GM19324 (cell line): Measurements from ENCODE around the gene RPUSD1.
"Not testable (repeated sequence)": the region's sequence is repeated elsewhere in the genome, so short reads cannot be mapped to it uniquely, and the experiment has no call there.

Source experiments
- ATAC-seq: cut with Tn5 transposase; IDR thresholded peaks from one replicate; pipeline ENCODE4 v1.9.1; 2021; ENCODE audit warnings: mild to moderate bottlenecking, moderate library complexity; ENCODE audit not compliant: unreplicated experiment, low FRiP score

RPUSD1 gene, protein sequence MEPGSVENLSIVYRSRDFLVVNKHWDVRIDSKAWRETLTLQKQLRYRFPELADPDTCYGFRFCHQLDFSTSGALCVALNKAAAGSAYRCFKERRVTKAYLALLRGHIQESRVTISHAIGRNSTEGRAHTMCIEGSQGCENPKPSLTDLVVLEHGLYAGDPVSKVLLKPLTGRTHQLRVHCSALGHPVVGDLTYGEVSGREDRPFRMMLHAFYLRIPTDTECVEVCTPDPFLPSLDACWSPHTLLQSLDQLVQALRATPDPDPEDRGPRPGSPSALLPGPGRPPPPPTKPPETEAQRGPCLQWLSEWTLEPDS

DNA sequence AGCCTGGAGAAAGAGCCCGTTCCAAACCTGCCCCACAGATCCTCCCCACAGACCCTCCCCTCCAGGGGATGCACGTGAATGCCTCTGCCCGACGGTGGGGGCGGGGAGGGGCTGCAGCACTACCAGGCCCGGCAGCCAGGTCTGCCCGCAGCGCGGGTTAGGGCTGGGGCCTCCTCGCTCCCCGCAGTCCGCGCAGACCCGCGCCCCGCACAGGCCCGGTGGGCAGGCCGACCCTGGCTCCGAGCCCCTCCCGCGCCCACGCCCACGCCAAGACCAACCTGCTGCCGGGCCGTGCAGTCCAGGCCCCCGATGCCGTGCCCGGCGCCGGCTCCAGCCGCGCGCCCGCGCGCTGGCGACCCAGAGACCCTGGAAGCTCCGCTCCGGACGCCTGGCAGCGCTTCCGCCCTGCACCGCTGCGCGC is at the start of gene RPUSD1:
Gene RPUSD1, minus strand, starts transcription at position 404 of the 421 bp plus-strand sequence. CDS start 644 bp downstream, outside the sequence.
- peak; percentile 30 for ATAC-seq

DNA sequence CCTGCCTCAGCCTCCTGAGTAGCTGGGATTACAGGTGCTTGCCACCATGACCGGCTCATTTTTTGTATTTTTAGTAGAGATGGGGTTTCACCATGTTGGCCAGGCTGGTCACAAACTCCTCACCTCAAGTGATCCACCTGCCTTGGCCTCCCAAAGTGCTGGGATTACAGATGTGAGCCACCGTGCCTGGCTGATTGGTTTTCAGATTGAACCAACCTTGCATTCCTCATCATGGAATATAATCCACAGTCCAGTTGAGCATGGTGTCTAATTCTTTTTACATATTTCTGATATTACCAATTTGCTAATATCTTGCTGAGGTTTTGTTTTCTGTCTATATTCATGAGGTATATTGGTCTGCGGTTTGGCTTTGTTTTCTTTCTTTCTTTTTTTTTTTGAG is 48.6 kb upstream of the RPUSD1 start:
- ATAC-seq = not testable (repeated sequence)

DNA sequence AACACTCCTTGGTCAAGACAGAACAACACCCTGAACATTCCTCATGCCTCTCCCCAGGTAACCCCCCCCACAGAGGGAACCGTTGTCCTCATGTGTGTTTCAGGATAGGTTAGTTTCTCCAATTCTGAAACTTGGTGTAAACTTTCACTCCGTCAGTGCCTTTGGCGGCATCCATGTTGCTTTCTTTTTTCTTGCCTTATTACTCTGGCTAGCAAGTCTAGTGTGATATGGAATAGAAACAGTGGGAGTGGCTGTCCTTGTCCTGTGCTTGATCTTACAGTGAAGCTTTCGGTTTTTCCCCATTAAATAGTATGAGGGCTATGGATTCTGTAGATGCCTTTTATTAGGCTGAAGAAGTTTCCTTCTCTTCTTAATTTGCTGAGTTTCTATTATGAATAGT is 48.0 kb upstream of the RPUSD1 start:
- ATAC-seq = no peak

DNA sequence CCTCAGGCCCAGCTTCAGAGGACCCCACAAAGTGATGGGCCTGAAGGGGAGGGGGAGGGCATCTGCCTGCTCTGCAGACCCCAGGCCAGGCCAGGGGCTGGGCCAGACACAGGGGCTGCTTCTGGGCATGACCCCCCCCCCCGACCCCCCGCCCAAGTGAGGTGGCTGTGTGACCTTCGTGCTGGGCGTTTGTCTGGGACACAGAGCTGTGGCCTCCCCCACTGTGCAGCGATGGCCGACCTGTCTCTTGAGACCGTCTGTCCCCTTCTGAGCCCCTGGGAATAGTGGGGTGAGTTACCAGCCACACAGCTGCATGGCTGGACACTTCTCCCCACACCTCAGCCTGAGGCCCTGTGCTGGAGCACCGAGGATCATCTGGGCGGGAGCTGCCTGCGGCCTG is 47.2 kb upstream of the RPUSD1 start:
- ATAC-seq = no peak

DNA sequence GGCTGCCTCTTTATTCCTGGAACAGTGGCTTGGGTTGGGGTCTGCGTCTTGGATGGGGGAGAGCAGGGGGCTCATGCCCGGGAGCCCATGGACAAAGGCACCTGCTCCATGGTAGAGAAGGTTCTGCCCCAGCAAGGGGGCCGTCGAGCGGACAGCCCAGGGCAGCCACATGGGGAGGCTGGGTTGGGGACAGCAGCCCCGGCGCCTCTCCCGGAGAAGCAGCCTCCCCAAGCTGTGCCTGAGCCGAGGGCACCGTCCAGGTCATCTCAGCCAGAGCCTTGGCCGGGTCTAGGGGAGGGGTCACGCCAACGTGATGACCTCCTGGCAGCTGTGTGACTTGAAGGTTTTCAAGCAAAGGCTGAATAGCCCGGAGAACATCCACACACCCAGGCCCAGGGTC is 45.2 kb upstream of the RPUSD1 start:
- ATAC-seq = no peak

DNA sequence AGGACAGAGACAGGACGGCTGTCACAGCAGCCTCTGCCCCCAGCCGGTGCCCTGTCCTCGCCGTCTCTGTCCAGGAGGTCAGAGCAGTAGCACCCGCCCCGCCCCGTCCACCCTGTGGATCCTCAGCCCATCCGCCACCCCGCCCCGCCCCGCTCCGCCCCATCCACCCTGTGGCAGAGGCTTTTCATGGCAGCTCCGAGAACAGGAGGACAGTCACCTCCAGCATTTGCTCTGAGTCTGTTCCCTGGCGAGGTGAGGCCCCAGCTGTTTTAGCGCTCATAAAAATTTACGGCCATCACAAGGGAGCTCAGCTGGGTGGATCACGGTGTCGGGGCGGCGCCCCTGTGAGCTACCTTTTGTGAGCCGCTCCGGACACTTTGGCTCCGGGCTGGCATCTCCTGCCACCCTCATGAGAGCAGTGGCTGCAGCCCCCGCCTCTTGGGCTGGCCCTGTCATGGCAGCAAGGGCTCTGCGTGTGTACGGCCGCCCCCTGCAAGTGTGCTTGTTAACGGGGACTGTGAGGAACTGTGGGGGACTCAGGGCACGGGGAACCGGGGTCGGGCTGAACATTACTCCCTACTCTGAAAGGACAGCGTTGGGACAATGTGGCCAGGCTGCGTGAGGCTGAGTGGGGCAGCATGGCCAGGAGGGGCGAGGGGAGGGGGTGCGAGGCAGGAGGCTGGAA is 44.6 kb upstream of the RPUSD1 start:
- ATAC-seq = no peak

DNA sequence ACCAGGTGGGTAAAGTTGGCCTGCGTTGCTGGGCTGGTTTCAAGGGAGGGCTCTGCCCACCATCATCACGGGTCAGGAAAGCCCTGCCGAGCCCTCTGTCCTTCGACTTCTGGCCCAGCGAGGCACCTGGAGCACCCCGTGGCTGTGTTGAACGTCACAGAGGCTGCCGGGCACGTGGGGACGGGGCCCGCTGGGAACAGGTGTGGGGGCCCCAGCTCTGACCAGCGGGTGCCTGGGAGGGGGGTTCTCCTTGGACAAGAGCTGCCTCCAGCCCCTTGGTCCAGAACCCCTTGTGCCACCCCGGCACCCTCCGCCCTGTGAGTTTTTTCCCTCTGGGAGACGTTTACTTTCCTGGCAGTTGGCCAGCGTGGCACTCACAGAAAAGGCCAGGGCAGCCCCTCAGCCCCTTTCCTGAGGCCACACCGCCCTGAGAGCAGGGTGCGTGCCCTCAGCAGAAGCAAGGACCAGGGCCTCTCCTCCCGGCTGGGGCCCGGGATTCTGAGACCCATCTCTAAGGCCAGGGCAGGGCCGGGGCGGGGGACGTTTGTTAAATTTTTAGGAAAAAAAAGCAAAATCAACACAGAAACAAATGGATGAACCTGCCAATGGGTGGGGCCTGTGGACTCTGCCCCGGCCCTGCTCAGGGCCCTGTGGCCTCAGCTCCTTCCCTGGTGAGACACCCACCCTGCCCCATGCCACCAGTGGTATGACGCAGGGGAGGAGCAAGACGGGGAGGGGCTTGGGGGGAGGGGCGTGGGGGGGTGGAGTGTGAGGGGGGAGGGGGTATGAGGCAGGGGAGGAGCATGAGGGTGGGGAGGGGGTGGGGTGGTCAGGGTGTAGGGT is 43.6 kb upstream of the RPUSD1 start:
- ATAC-seq = no peak

DNA sequence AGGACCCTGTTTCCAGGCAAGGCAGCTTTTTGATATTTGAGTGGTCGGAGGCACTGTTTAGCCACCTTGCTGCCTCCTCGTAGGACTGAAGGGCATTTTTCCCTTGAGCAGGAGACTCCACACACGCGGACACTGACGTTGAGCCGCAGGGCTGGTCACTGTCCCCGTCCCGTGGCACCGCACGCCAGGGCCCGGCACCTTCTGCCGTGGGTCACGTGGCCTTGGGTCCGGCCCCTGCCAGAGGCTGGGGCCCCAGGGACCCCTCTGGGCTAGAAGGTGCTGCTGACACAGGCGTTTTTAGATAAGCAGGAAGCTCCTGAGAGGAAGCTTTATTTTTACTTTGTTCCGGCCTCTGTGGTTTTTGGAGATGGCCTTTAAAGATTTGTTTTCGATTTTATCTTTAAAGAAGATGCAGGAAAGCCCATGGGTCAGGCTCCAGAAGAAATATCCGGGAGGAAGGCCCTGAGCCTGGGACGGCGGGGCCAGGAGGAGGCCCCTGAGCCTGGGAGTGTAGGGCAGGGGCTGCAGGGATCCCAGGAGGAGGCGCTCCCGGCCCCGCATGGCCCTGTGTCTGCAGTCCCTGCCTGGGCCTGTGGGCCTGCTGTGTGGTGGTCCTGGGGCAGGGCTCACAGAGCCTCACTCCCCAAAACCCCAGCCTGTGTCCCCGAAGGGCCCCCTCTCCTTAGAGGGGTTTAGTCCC is 42.8 kb upstream of the RPUSD1 start:
- no peak for ATAC-seq

DNA sequence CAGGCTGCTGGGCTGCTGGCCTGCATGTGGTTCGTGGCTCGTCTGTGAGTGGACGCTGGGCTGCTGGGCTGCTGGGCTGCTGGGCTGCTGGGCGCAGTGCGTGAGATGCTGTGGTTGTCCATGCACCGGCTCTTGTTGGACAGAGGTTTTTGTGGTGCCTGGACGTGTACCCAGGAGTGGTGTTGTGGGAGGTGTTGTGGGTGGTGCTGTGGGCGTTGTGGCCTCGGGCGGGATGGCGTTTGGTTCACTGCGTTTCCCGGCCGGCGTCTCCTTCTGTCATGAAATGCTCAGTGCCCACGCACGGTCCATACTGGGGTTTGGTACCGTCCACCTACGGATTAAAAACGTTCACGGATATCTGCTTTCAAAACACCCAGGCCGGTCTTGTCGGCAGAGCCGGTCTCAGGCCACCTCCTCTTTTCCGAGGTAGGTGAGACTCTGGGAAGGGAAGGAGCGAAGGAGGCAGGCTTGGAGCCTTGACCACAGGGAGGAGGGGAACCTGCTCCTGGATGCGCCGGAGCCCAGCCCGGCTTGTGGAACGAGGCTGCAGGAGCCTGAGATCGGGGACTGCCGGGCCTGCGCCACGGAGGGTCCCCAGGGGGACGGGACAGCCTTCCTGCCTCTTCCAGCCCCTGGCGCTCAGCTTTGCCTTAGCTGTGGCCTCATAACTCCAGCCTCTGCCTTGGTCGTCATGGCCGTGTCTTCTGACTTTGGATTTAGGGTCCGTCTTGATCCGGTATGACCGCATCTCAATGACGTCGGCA is 42.1 kb upstream of the RPUSD1 start:
- ATAC-seq = no peak

DNA sequence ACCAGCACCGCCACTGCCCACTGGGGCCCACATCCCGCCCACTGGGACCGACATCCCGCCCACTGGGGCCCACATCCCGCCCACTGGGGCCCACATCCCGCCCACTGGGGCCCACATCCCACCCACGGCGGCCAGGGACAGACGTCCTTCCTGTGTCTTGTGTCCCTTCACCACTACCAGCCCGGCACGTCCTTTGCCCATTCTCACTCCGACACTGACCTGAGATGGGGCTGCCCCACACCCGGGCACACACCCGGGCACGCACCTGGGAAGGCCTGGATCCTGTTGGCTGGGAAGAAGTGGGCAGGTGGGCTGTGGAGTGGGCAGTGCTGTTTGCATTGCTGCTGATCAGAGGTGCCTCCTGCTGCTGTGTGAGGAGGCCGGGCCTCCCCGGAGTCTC is 40.7 kb upstream of the RPUSD1 start:
- no peak for ATAC-seq

DNA sequence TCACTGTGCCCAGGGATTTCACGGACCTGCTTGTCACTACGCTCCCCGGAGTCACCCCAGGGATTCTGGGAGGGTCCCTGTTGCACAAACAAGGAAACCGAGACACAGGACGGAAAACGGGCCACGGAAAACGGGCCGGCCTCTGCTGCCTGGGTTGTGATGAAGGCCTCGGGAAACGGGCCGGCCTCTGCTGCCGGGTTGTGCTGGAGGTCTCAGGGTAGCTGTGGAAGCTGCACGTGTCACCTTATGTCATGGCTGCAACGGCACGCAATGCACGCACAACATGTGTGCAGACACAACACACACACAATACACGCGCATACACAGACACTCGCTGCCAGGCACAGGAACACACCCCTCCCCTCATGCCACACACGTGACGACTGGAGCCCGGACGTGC is 39.3 kb upstream of the RPUSD1 start:
- no peak for ATAC-seq

DNA sequence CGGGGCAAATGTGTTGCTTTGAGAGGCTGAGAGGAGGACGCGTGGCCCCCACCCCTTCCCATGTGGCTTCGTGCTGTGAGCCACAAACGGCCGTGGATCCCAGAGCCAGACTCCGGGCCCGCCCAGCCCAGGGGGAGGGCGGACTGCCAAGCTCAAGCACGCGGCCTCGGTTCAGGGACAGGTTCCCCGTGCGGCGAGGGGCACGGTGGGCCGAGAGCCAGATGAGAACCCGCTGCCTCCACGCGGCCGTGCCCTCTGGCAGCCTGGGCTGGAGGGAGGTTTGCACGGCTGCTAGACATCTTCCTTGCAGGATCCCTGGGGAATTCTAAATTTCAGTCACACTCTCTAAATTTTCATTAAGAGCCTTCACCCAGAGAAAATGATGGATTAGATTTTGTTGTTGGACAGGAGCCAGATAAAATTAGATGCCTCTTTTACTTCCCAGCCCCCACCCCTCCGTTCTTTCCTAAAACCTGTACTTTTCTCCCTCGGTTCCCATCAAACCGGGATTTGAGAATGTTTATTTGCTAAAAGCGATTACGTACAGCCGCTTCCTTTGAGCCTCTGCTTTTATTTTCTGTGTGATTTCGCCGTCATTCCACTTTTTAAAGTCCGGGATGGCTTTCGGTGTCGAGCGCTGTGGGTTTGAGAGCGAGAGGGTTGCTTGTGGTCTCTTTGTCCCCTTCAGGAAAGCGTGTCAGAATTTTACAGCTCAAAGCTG is 37.3 kb upstream of the RPUSD1 start:
- no peak for ATAC-seq

DNA sequence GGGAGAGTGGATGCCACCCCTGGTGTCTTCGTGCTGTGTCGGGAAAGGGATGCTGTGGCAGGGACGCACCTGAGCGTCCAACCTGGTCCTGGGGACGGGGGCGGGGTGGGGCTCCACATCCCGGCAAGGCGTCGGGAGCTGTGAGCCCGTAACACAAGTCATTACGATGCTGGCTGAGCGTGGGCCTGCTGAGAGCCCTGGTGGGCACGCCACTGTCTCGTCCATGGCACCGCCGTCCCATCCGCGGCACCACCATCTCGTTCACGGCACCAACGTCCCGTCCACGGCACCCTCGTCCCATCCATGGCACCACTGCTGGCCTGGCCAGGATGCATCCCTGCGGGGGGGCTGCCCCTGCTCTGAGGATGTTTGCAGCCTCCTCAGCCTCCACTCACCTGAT is 36.4 kb upstream of the RPUSD1 start:
- no peak for ATAC-seq

DNA sequence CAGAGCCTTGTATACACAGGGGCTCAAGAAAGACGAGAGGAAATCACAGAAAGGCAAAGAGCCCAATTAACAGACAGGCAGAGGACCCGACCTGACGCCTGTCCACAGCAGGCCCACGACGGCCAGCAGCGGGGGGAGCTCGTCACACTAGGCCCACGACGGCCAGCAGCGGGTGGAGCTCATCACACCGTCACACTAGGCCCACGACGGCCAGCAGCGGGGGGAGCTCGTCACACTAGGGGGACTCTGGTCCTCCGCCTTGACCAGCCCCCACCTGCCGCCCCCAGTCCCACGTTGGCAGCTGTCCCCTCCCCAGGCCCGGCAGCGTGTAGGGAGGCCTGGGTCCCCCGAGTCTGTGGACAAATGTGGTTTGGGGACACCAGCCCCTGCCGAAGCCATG is 36.0 kb upstream of the RPUSD1 start:
- ATAC-seq = no peak

DNA sequence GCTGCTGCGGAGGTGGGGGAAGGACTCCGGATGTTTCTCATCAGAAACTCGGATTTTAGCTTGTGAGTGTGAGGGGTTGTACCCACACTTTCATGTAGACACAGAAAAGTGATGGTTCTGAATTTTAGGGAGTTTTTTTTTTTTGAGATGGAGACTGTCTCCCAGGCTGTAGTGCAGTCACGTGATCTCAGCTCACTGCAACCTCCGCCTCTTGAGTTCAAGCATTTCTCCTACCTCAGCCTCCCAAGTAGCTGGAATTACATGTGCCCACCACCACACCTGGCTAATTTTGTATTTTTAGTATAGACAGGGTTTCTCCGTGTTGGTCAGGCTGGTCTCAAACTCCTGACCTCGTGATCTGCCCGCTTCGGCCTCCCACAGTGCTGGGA is 34.7 kb upstream of the RPUSD1 start:
- no peak for ATAC-seq

DNA sequence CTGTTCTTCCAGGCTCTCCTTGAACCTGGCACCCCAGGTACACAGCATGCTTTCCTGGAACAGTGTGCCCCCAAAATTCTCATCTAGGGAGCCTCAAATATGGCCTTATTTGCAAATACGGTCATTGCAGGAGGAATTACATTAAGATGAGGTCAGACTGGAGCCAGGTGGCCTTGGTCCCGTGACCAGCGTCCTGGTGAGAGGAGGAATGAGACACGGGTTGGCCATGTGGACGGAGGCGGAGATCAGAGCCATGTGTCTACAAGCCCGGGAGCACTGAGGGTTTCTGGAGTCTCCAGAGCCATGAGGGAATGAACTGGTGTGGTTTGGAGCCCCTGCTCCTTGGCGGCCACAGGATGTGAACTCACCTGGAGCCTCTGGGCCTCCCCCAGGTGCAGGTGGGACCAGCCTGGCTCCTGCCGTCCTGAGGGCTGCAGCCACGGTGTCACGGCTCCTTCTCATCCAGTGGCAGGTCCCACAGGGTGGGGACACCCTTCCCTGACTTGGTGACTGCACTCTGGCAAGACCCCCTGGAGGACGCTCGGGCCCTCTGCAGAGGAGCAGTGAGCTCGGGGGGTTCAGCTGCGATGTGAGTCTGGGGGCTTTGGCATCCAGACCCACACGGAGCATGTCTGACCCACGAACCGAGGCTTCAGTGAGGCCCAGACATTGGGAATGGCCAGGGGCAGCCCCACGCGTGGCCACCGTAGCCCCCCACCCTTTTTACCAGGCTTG is 34.2 kb upstream of the RPUSD1 start:
- ATAC-seq = no peak

DNA sequence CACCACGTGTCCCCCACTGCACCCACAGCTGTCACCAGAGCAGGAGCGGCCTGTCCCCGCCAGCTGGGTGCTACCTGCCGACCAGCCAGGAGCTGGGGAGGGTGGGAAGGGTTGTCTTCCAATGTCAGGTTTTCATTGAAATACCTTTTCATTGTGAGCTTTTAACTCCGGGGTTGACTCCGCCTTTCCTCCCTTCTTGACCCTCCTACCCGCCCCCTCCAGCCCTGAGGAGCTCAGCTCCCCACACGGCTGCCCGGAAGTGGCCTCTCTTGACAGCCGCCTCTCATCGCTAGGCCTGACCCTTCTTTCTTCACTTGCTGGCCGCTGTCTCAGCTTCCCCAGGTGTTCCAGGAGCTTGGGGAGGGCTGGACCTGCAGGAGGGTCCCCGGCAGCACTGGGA is 33.6 kb upstream of the RPUSD1 start:
- ATAC-seq = no peak

DNA sequence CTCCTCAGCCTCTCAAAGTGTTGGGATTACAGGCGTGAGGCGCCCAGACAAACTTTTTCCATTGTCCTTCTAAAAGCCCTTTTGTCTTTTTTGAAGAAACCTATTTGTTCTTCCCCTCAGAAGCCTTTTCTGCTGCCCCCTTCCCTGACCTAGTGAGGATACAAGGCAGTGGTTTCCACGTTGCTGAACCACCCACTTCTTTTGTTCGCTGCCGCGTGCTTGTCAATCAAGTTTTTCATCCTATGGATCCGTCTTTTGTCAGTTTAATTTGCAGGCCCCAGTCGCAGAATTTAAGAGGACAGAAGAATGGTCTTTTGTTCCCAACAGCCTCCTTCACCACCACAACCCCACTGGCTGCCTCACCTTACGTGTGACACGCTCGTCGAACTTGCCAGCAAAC is 32.6 kb upstream of the RPUSD1 start:
- ATAC-seq = no peak

DNA sequence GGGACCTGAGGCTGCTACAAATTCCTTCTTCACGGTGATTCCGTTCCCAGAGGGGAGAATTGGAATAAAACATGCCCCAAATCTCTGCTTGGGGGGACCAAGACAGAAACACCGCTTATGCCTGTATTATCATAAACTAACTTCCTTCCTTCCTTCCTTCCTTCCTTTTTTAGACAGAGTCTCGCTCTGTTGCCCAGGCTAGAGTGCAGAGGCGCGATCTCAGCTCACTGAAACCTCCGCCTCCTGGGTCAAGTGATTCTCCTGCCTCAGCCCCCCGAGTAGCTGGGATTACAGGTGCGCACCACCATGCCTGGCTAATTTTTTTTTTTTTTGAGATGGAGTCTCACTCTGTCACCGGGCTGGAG is 31.8 kb upstream of the RPUSD1 start:
- not testable (repeated sequence) for ATAC-seq
